ENCODE results near the gene FNBP1L. TPM values are rescaled to one million over a fixed set of nuclear protein-coding genes. Genes with fewer than 3 reads are reported as not detected.

The FNBP1L gene
- polyA plus RNA-seq, 1 of the 3 experiments (the other 2 are of a cell fraction) = 16.5 TPM

GRCh38 chr1:93533677-93534076 is 85.8 kb downstream of the FNBP1L start:
- no peak for DNase-seq
- TF ChIP-seq GABPA (IDR thresholded peaks at IDR 0.05; ENCODE audit: low read depth) = no peak
- no peak for TF ChIP-seq MAX (IDR thresholded peaks at IDR 0.05; ENCODE audit: low read depth)
- TF ChIP-seq POLR2AphosphoS5 (IDR thresholded peaks at IDR 0.05; ENCODE audit: low read depth, low read length) = no peak
- TF ChIP-seq SMC3 (IDR thresholded peaks at IDR 0.05; ENCODE audit: low read depth, low read length) = no peak
- TF ChIP-seq RCOR1 (IDR thresholded peaks at IDR 0.05; ENCODE audit: low read length) = no peak
- no peak for TF ChIP-seq MXI1 (IDR thresholded peaks at IDR 0.05; ENCODE audit: low read depth, low read length)
- no peak for TF ChIP-seq PBX3 (IDR thresholded peaks at IDR 0.05)
- no peak for TF ChIP-seq CTCF (IDR thresholded peaks at IDR 0.05)
- TF ChIP-seq USF2 (IDR thresholded peaks at IDR 0.05; ENCODE audit: borderline replicate concordance, low read depth, low read length) = no peak
- TF ChIP-seq EZH2phosphoT487 (IDR thresholded peaks at IDR 0.05; ENCODE audit: borderline replicate concordance, low read depth) = no peak
- TF ChIP-seq TCF12 (IDR thresholded peaks at IDR 0.05) = no peak
- no peak for TF ChIP-seq FOXJ3 (CRISPR knock-in tag; IDR thresholded peaks at IDR 0.05)
- TF ChIP-seq FOSL2 (IDR thresholded peaks at IDR 0.05; ENCODE audit: borderline replicate concordance, low read depth) = no peak
- no peak for TF ChIP-seq ELF1 (IDR thresholded peaks at IDR 0.05)
- no peak for TF ChIP-seq CHD2 (IDR thresholded peaks at IDR 0.05; ENCODE audit: low read length, partially characterized antibody)
- TF ChIP-seq NRF1 (IDR thresholded peaks at IDR 0.05; ENCODE audit: low read depth, low read length) = no peak
- no peak for TF ChIP-seq JUND (IDR thresholded peaks at IDR 0.05)
- no peak for TF ChIP-seq REST (IDR thresholded peaks at IDR 0.05; ENCODE audit: low read depth, low read length)
- TF ChIP-seq YY1 (IDR thresholded peaks at IDR 0.05; ENCODE audit: low read depth) = no peak
- peaks cover 6 to 10% of the 10 kb centered on the region in 2 experiments; a peak in 3 of 4 replicates for H3K4me1 ChIP-seq (ENCODE audit: control insufficient read depth in 1 of 2, insufficient read depth in 2 of 2, low read depth in 1 of 2, low read length in 1 of 2)
- no peak overlapping the region for H3K4me3 ChIP-seq (ENCODE audit: low read depth in 2 of 2, low read length in 1 of 2)
- peaks cover 9% of the 10 kb centered on the region; the same call in 1 of the 2 replicates for H3K79me2 ChIP-seq (ENCODE audit: insufficient read depth)
- no peaks in the 10 kb centered on the region for H3K9me3 ChIP-seq
- CTCF ChIA-PET = interaction anchor here (1.1 kb wide), 1 partner anchor 19 kb away, joined by 3 read pairs; no protein-coding TSS in a partner anchor
- H3K27ac ChIP-seq (ENCODE audit: low read depth in 2 of 2, low read length in 1 of 2) = no peak overlapping the region
- no peak overlapping the region for H3K9ac ChIP-seq
- POLR2A ChIA-PET = no interaction called here
- no peaks in the 10 kb centered on the region for H3K27me3 ChIP-seq (ENCODE audit: insufficient read depth)
- no peak overlapping the region for H2AFZ ChIP-seq (ENCODE audit: low read depth)
- no peak overlapping the region for H3K4me2 ChIP-seq
- peaks cover 27% of the 10 kb centered on the region for H3F3A ChIP-seq (replicated peaks; ENCODE audit: insufficient read depth)
- H4K20me1 ChIP-seq (ENCODE audit: insufficient read depth) = no peaks in the 10 kb centered on the region
- peaks cover 53 to 58% of the 10 kb centered on the region in 2 experiments for H3K36me3 ChIP-seq (replicated peaks in 1 of 2; ENCODE audit: control insufficient read depth in 1 of 2, insufficient read depth in 2 of 2, low read length in 1 of 2)
- H3K9me2 ChIP-seq = no peaks in the 10 kb centered on the region

Data from SK-N-SH (cell line).